ENCODE measurements around the gene EDC3.
A peak's percentile ranks its signal among the peaks of the same experiment; 100 is the strongest.
"Not testable (repeated sequence)": the region's sequence is repeated elsewhere in the genome, so short reads cannot be mapped to it uniquely, and the experiment has no call there.

The EDC3 gene

DNA sequence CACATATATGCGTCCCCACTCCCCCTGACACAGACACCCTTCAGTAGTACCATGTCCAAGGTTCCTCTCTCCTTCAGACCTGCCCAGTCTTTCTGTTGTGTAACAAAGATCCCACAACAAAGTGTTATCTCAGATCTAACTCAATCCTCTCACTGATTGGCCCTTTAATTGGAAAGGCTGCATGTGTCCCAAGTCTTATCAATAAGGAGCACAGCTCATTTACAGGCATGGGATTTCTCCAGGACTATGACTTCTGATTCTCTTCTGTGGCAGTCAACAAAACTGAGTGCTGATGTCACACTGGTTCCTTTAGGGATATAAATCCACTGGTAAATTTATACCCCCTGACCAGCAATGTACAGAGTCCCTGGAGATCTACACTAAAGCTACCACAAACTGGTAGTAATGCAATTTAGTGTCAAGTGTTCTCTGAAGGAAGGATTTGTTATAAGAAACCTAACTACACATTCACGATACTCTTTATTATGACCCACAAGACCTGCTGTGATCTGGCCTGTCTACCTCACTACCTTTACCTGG is 52.1 kb downstream of the EDC3 start:
- Mint-ChIP-seq H3K4me1 (peaks cover 6% of the 10 kb centered on the region), H3K9me3 (no peaks in the 10 kb centered on the region), H3K36me3 (peaks cover 18% of the 10 kb centered on the region), H3K27me3 (no peaks in the 10 kb centered on the region), H3K27ac (no peak overlapping the region), H3K4me3 (no peak overlapping the region)
- ATAC-seq: no peak

DNA sequence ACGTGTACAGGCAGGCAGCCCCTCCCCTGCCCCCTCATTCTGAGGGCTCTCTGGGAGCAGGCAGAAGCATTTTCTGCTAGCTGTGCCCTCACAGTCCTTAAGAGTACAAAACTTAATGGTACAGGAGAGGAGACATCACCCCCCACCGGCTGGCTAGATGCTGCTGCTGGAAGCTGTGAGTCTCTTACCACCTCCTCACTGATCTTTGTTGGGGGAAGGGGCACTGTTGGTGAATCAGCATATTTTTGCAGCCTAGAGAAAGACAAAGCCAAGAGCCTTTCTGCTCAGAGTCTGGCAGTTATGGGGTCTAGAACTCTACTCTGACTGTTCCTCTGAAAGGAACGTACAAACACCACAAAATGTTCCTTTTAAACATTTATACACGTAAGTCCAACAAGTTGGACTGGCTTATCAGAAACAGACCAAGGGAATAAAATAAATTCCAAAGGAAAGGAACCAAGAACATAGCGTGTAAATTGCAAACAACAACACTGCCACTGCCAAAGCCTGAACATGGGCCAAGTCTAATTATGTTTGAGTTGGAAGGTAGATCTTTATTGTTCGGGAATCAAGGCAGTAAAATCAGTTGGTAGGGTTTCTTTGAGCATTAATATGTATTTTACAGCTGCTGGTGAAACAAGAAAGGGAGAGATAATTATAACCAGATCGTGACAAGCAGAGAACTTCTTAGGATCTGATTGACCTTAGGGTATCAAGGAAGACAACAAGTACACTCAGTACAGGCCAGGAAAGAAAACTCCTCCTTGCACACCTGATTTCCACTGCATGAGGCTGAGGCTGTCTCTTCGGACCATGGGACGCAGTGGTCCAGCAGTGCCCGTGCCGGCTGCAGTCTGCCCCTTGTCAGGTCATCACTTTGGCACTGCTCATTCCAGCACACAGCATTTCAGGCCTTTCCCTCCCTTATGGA is 52.8 kb downstream of the EDC3 start:
- Mint-ChIP-seq H3K9me3 (no peaks in the 10 kb centered on the region), H3K36me3 (peaks cover 21% of the 10 kb centered on the region), H3K4me1 (peaks cover 6% of the 10 kb centered on the region), H3K27ac (no peak overlapping the region), H3K4me3 (no peak overlapping the region), H3K27me3 (no peaks in the 10 kb centered on the region)
- ATAC-seq: no peak

DNA sequence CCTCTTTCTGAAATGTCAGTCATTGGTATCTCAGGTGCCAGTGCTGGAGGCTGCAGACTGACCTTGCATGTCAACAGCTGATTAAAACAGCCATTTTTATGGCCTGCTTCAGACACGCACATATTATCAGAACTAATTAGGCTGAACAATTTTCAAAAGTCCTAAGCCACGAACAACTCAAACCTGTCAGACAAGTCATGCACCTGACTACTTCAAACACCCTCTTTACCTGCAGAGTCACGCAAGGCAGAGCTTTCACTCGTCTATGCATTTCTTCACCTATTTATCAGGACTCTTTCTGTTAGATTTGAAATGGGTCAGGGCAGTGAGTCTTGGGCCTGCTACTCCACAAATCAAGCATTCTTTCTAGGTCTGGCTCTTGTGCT is 53.5 kb downstream of the EDC3 start:
- Mint-ChIP-seq H3K27me3 (no peaks in the 10 kb centered on the region), H3K36me3 (peaks cover 24% of the 10 kb centered on the region), H3K4me3 (no peak overlapping the region), H3K27ac (no peak overlapping the region), H3K4me1 (peaks cover 6% of the 10 kb centered on the region), H3K9me3 (no peaks in the 10 kb centered on the region)
- ATAC-seq: no peak

DNA sequence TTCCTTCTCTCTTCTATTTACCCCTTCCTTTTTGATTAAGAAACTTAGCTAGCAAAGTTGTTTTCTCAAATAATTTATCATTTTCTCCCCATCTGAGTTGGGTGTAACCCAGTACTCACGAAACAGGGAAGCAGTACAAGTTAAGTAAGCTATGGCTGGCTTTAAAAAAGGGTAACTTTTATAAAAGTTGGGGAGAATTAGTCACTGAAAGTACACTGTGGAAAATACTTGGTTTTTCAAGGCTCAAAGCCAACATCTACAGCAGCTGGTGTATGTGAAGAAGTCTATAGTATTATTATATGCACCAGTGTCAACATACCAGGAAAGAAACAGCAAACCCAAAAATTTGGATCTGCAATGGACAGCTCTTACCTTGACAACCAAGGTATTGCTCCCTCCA is 54.7 kb downstream of the EDC3 start:
- no peak for ATAC-seq
- no peak overlapping the region for H3K4me3 Mint-ChIP-seq
- H3K4me1 Mint-ChIP-seq: peaks cover 6% of the 10 kb centered on the region
- H3K27ac Mint-ChIP-seq: peak overlapping the region; percentile 26
- peaks cover 27% of the 10 kb centered on the region for H3K36me3 Mint-ChIP-seq
- H3K27me3 Mint-ChIP-seq: no peaks in the 10 kb centered on the region
- H3K9me3 Mint-ChIP-seq: no peaks in the 10 kb centered on the region

DNA sequence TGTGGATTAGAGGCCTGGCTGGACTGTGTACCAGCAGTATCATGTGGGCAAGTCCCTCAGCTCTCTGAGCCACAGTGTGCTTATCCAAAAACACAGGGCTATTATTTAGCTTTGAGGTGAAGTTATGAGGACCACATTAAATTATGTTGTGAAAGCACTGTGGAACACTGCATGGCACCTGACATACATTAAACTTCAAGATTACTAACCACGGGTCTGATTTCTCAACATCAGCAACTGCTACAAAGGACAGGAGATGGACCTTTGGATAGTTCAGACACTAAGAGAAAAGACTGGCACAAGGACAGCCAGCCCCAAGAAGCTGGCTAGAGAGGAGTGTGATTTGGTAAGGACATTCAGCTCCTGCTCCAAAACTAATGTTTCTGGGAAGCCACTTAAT is 58.8 kb downstream of the EDC3 start:
- Mint-ChIP-seq H3K4me3 (no peak overlapping the region), H3K36me3 (peaks cover 57% of the 10 kb centered on the region), H3K9me3 (no peaks in the 10 kb centered on the region), H3K4me1 (peaks cover 9% of the 10 kb centered on the region), H3K27me3 (no peaks in the 10 kb centered on the region), H3K27ac (no peak overlapping the region)
- no peak for ATAC-seq

DNA sequence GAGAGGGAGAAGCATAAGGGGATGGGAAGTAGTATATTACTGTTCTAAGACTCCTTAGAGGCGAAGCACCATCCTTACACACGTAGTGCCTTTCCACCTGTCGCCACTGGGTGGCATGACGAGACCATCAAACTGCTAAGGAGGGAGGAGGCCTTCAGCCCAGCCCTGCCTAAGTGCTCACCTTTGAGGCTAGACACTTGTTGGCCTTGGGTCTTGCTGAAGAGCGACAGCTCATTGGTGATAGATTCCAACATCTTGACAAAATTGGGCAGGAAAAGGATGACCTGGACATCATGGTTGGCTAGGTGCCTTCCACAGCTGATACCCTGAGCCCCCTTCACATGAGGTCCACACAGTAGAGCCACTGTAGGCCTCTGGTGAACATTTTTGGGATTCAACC is 60.6 kb downstream of the EDC3 start:
- Mint-ChIP-seq H3K27ac (no peak overlapping the region), H3K36me3 (peaks cover 60% of the 10 kb centered on the region), H3K9me3 (no peaks in the 10 kb centered on the region), H3K4me3 (no peak overlapping the region), H3K4me1 (peaks cover 19% of the 10 kb centered on the region), H3K27me3 (no peaks in the 10 kb centered on the region)
- peak; percentile 69 for ATAC-seq

DNA sequence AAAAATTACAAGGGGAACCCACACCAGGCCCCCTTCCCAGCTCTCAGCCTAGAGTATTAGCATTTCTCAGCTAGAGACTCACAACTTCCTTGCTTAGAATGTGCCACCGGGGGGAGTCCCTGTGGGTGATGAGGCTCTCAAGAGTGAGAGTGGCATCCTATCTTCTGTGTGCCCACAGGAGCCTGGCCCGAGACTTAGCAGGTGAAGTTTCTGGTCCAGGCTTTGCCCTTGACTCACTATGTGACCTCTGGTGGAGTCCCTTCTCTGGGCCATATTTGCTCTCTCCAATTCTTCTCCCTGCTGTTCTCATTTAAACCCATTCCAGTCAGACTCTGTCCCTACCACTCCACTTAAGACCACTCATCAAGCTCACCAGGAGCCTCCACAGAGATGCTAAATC is 62.0 kb downstream of the EDC3 start:
- H3K36me3 Mint-ChIP-seq: peaks cover 52% of the 10 kb centered on the region
- H3K27ac Mint-ChIP-seq: no peak overlapping the region
- no peaks in the 10 kb centered on the region for H3K9me3 Mint-ChIP-seq
- no peaks in the 10 kb centered on the region for H3K27me3 Mint-ChIP-seq
- no peak overlapping the region for H3K4me3 Mint-ChIP-seq
- no peak for ATAC-seq
- H3K4me1 Mint-ChIP-seq: peaks cover 33% of the 10 kb centered on the region

DNA sequence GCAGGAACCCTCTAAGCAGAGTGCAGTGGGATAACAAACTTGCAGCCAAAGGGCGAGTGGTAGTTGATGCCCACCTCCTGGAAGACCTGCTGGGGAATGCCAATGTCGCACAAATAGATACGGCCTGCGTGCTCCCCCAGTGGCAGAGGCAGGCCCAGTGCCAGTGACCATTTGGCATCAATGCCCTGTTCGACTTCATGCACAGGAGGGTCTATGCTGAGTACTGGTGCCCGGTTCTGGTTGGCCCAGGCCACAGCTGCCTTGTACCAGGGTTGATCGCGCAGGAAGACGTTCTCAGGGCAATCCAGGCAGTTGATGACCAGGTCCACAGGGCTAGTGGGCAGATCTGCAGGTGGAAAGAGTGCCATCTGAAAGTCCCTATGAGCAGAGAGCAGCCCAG is 63.2 kb downstream of the EDC3 start:
- Mint-ChIP-seq H3K27me3 (no peaks in the 10 kb centered on the region), H3K27ac (no peak overlapping the region), H3K36me3 (peaks cover 52% of the 10 kb centered on the region), H3K9me3 (no peaks in the 10 kb centered on the region), H3K4me1 (peaks cover 45% of the 10 kb centered on the region), H3K4me3 (no peak overlapping the region)
- ATAC-seq: no peak

DNA sequence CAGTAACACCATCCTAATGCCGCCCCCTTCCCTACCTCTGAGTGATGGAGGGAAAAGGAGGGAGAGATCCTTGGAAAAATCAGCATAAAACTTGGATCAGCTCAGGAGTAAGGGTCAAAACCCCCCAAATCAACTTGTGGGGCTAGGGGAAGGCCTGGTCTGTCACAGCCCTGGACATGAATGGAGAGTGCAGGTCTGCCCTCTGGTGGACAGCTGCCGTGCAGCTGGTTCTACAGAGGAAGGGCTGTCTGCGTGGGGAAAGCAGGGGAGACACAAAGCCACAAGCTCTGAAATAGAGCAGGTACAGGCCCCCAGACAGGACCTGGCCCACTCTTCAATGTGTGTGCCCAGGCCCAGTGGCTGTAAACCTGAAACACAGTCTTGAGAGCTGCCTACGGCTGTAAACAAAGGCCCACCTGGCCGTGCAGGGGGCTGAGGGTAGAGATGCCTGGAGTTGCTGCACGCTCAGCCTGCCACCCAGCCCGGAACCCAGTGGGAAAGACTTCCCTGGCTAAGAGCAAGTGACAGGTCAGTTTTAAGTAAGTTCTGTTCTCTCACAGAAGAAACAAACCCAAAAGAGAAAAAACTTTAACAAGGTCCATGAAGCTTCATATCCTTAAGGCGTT is 63.8 kb downstream of the EDC3 start:
- Mint-ChIP-seq H3K4me3 (no peak overlapping the region), H3K4me1 (peaks cover 51% of the 10 kb centered on the region), H3K36me3 (peaks cover 57% of the 10 kb centered on the region), H3K27ac (no peak overlapping the region), H3K9me3 (no peaks in the 10 kb centered on the region), H3K27me3 (no peaks in the 10 kb centered on the region)
- ATAC-seq: no peak

DNA sequence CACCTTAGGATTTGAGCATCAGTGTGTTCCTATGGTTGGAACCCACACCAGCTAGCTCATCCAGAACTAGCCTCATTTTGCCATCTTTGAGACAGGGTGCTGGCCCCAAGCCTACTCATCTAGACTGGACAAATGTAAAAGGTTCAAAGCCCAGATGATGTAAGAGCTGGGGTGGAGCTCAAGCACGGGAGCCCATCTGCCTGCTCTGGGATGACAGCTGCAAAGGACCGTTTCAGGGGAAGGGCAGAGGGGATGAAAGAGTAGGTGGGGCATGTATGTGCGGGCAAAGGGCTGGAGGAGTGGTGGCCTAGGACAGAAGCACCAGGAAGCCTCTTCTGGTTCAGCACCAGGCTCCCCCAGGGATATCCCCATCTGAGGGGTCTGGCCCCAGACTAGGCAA is 64.4 kb downstream of the EDC3 start:
- Mint-ChIP-seq H3K36me3 (peaks cover 59% of the 10 kb centered on the region), H3K4me3 (no peak overlapping the region), H3K27ac (peak overlapping the region; percentile 88), H3K9me3 (no peaks in the 10 kb centered on the region), H3K27me3 (no peaks in the 10 kb centered on the region), H3K4me1 (peaks cover 57% of the 10 kb centered on the region)
- no peak for ATAC-seq

DNA sequence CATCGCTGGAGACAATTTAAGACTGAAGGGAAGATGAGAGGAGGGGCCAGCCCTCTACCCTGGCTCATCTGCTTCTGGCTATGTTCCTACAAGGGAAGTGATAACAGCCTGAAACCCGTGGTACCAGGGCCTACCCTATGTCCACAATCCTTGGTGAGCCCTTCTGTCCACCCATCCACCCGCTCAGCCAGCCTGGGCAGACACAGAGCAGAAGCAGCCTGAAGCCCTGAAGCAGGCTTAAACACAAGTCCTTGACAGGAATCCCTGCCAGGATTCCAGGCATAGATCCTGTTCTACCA is 64.8 kb downstream of the EDC3 start:
- H3K4me3 Mint-ChIP-seq: no peak overlapping the region

DNA sequence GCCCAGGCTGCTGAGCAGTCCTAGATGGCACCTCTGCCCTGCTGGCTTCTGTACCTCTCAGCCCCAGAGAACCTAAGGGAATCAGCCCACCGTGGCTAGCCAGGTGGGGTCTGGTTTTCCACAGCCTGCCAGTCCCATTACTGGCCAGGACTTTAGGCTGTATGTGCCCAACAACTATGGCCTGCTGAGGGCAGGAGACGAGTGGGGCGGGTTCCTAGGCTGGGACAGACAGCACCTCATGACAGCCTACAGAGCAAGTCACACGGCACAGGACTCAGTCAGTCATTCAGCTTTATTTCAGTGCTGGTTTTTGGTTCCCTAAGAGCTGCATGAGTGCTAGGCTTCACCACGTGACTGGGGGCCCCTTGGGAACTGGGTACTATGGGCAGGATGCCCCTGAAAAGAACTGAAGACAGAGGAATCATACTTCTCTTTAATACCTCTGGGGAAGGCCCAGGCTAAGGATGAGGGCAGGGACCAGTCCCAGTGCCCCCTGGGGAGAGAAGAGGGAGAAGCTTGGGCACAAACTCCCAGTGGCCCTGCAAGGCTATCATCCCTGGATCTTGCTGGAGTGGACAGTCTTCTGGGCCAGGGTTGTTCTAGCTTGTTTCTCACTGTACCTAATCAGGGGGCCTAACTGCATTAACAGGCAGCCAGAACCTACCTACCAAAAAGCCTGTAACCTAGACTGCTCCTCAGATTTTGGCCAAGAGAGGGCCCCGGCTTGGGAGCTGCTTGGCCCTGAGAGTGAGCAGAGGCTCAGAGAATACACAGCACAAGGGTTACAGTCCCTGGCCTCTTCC is 65.3 kb downstream of the EDC3 start:
- no peak overlapping the region for H3K4me3 Mint-ChIP-seq
- H3K27ac Mint-ChIP-seq: peak overlapping the region; percentile 88
- peaks cover 66% of the 10 kb centered on the region for H3K4me1 Mint-ChIP-seq
- ATAC-seq: peak; percentile 90
- H3K27me3 Mint-ChIP-seq: no peaks in the 10 kb centered on the region
- H3K9me3 Mint-ChIP-seq: no peaks in the 10 kb centered on the region
- H3K36me3 Mint-ChIP-seq: peaks cover 59% of the 10 kb centered on the region

More for the DNA sequence above, 64.8 kb downstream of the EDC3 start:
- H3K4me1 Mint-ChIP-seq: peaks cover 61% of the 10 kb centered on the region
- ATAC-seq: no peak
- peak overlapping the region; percentile 88 for H3K27ac Mint-ChIP-seq
- H3K9me3 Mint-ChIP-seq: no peaks in the 10 kb centered on the region
- H3K36me3 Mint-ChIP-seq: peaks cover 59% of the 10 kb centered on the region
- H3K27me3 Mint-ChIP-seq: no peaks in the 10 kb centered on the region

DNA sequence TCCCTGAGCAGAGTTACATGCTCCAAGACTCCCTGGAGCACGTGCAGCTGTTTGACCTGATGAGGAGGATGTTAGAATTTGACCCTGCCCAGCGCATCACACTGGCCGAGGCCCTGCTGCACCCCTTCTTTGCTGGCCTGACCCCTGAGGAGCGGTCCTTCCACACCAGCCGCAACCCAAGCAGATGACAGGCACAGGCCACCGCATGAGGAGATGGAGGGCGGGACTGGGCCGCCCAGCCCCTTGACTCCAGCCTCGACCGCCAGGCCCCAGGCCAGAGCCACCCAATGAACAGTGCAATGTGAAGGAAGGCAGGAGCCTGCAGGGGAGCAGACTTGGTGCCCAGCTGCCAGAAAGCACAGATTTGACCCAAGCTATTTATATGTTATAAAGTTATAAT is 66.1 kb downstream of the EDC3 start:
- peaks cover 68% of the 10 kb centered on the region for H3K4me1 Mint-ChIP-seq
- H3K27me3 Mint-ChIP-seq, H3K4me3 Mint-ChIP-seq, ATAC-seq, H3K9me3 Mint-ChIP-seq: not testable (repeated sequence)
- H3K36me3 Mint-ChIP-seq: peaks cover 62% of the 10 kb centered on the region
- peak overlapping the region; percentile 88 for H3K27ac Mint-ChIP-seq

DNA sequence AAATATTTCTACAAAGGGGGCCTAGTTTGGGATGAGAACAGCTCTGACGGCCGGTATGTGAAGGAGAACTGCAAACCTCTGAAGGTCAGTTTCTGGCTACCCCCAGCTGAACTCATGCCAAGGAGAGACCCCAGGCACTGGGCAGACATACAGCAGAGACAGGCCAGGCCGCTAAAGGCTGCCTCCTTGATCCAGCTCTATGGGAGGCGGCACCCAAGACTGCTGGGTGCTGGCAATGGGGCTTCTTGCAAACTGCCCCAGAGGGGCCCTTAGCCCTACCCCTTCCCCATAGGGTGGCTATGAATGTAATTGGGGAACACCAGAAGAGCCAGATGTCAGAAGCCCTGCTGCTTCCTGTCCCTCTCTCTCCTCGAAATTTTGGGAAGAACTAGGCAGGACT is 66.9 kb downstream of the EDC3 start:
- ATAC-seq: no peak
- Mint-ChIP-seq H3K27me3 (no peaks in the 10 kb centered on the region), H3K9me3 (no peaks in the 10 kb centered on the region), H3K36me3 (peaks cover 62% of the 10 kb centered on the region), H3K27ac (peak overlapping the region; percentile 88), H3K4me3 (no peak overlapping the region), H3K4me1 (peaks cover 68% of the 10 kb centered on the region)

DNA sequence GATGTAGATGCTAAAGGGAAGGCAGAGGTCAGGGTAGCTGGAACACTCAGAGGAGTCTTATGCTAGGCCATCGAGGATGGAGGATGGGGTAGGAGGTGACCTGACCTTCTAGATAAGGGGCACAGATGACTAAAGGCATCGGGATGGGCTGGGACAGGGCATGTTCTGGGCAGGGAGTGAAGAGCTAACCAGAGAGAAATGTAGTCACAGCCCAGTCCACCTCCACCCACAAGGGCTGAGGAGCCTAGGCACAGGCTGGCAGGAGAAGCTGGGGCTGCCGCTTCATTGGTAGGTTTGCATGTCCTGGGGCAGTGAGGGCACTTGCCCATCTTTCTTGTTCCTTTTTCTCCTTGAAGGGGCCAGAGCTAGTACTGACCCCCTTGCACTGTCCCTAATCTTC is 67.6 kb downstream of the EDC3 start:
- peaks cover 71% of the 10 kb centered on the region for H3K4me1 Mint-ChIP-seq
- no peak overlapping the region for H3K4me3 Mint-ChIP-seq
- no peaks in the 10 kb centered on the region for H3K27me3 Mint-ChIP-seq
- peak overlapping the region; percentile 88 for H3K27ac Mint-ChIP-seq
- ATAC-seq: no peak
- no peaks in the 10 kb centered on the region for H3K9me3 Mint-ChIP-seq
- H3K36me3 Mint-ChIP-seq: peaks cover 67% of the 10 kb centered on the region
